H1 (cell line): ENCODE measurements around the gene SLC16A2. TPM values are rescaled to one million over a fixed set of nuclear protein-coding genes. Genes with fewer than 3 reads are reported as not detected.

Experiments
- CTCF ChIA-PET: fragments of 300-600 bp; sonication (Branson Sonifier 250); formaldehyde crosslinking; loops from one replicate; lab custom pipeline; 2021; ENCODE audit not compliant: partially characterized antibody; lab: Charles Lee
- POLR2A ChIA-PET: fragments of 300-600 bp; sonication (Branson Sonifier 250); formaldehyde crosslinking; loops from one replicate; lab custom pipeline; 2021; ENCODE audit warnings: inconsistent platforms; ENCODE audit not compliant: partially characterized antibody; lab: Charles Lee
- DNase-seq, 2 experiments: peaks; one replicate each; pipeline versions ENCODE4 v3.0.0 to v3.0.0-alpha.2; 2010 to 2022; ENCODE audit warnings: low spot score in 2 of 2, low read depth in 1 of 2, mixed read lengths in 1 of 2
- FAIRE-seq: peaks from 2 replicates; lab custom pipeline; 2011; peaks lifted over from hg19 to GRCh38; lab: Jason Lieb, UNC
- H2AFZ ChIP-seq: 2 replicates; pipeline ENCODE4 v1.8.1; 2012; ENCODE audit warnings: low read length, inconsistent platforms
- H2AK5ac ChIP-seq: 2 replicates; pipeline ENCODE4 v1.6.1; 2013; ENCODE audit warnings: low read depth, low read length
- H2BK120ac ChIP-seq: replicated peaks from 2 replicates; pipeline ENCODE3; 2013; ENCODE audit warnings: low read depth, low read length, inconsistent platforms
- H2BK12ac ChIP-seq: 2 replicates; pipeline ENCODE4 v1.6.1; 2013; ENCODE audit warnings: low read depth, low read length
- H2BK15ac ChIP-seq: 2 replicates; pipeline ENCODE4 v1.6.1; 2013; ENCODE audit warnings: low read length
- H2BK20ac ChIP-seq: 2 replicates; pipeline ENCODE4 v1.6.1; 2013; ENCODE audit warnings: low read length
- H2BK5ac ChIP-seq: 2 replicates; pipeline ENCODE4 v1.6.1; 2013; ENCODE audit warnings: low read depth, low read length
- H3K14ac ChIP-seq: 2 replicates; pipeline ENCODE4 v1.6.1; 2013; ENCODE audit warnings: inconsistent platforms; ENCODE audit not compliant: insufficient read length
- H3K18ac ChIP-seq: 2 replicates; pipeline ENCODE4 v1.6.1; 2013; ENCODE audit warnings: low read length; ENCODE audit errors: extremely low read depth
- H3K23ac ChIP-seq: 2 replicates; pipeline ENCODE4 v1.6.1; 2013; ENCODE audit warnings: inconsistent platforms; ENCODE audit not compliant: insufficient read length
- H3K23me2 ChIP-seq: 2 replicates; pipeline ENCODE4 v1.6.1; 2013; ENCODE audit warnings: low read depth, low read length
- H3K27ac ChIP-seq: 2 replicates; pipeline ENCODE4 v1.6.1; 2011; ENCODE audit warnings: low read depth, low read length, inconsistent platforms
- H3K27me3 ChIP-seq, 4 experiments: replicated peaks in 1 of 4; 1 replicate in 1 of 4; 2 replicates in 3 of 4; pipeline versions ENCODE4 v1.6.1 to v1.8.1; 2011 to 2013; ENCODE audit warnings: low read length in 3 of 4, mild to moderate bottlenecking in 3 of 4, inconsistent platforms in 2 of 4, mixed read lengths in 2 of 4, moderate library complexity in 1 of 4; ENCODE audit not compliant: control insufficient read depth in 3 of 4, insufficient read depth in 3 of 4; ENCODE audit errors: extremely low read depth in 1 of 4
- H3K36me3 ChIP-seq, 4 experiments: 2 replicates each; pipeline versions ENCODE4 v1.6.1 to v1.8.1; 2011 to 2013; ENCODE audit warnings: mild to moderate bottlenecking in 4 of 4, low read length in 3 of 4, moderate library complexity in 2 of 4, control low read depth in 1 of 4, inconsistent platforms in 1 of 4; ENCODE audit not compliant: insufficient read depth in 4 of 4, control insufficient read depth in 2 of 4
- H3K4ac ChIP-seq: replicated peaks from 2 replicates; pipeline ENCODE3; 2013; ENCODE audit warnings: low read length, low read depth, mixed read lengths, inconsistent platforms; ENCODE audit not compliant: insufficient read length
- H3K4me1 ChIP-seq, 4 experiments: replicated peaks in 1 of 4; 1 replicate in 1 of 4; 2 replicates in 3 of 4; pipeline versions ENCODE4 v1.6.1 to v1.8.1; 2011 to 2013; ENCODE audit warnings: low read length in 3 of 4, inconsistent platforms in 2 of 4, mixed read lengths in 1 of 4; ENCODE audit not compliant: insufficient read depth in 4 of 4, control insufficient read depth in 3 of 4
- H3K4me2 ChIP-seq, 2 experiments: 2 replicates each; pipeline versions ENCODE4 v1.6.1 to v1.8.1; 2011 to 2013; ENCODE audit warnings: low read depth in 2 of 2, low read length in 2 of 2, control low read depth in 1 of 2, inconsistent platforms in 1 of 2, mild to moderate bottlenecking in 1 of 2; ENCODE audit not compliant: insufficient read depth in 1 of 2
- H3K4me3 ChIP-seq, 4 experiments: fragments of 200-600, 300-600 bp in 1 of 4; sonication (generic), shearing (Covaris generic), sonication (Bioruptor Twin) in 1 of 4; 2 replicates each; pipeline versions ENCODE4 v1.5.1 to v1.8.1; 2011 to 2016; ENCODE audit warnings: low read length in 4 of 4, low read depth in 3 of 4, control low read depth in 2 of 4, inconsistent platforms in 2 of 4, mild to moderate bottlenecking in 2 of 4, mixed read lengths in 1 of 4, moderate library complexity in 1 of 4; ENCODE audit not compliant: insufficient read depth in 2 of 4; ENCODE audit errors: extremely low read depth in 1 of 4
- H3K56ac ChIP-seq: replicated peaks from 2 replicates; pipeline ENCODE3; 2013; ENCODE audit warnings: low read depth, mild to moderate bottlenecking, mixed read lengths, low read length, inconsistent platforms; ENCODE audit not compliant: insufficient read length
- H3K79me1 ChIP-seq: 2 replicates; pipeline ENCODE4 v1.6.1; 2013; ENCODE audit warnings: low read depth, low read length, control low read depth
- H3K79me2 ChIP-seq, 2 experiments: 2 replicates each; pipeline versions ENCODE4 v1.6.1 to v1.8.1; 2012 to 2013; ENCODE audit warnings: low read length in 2 of 2, mild to moderate bottlenecking in 2 of 2, inconsistent platforms in 1 of 2; ENCODE audit not compliant: insufficient read depth in 2 of 2, control insufficient read depth in 1 of 2
- H3K9ac ChIP-seq, 4 experiments: replicated peaks in 1 of 4; 1 replicate in 1 of 4; 2 replicates in 3 of 4; pipeline versions ENCODE4 v1.6.1 to v1.8.1; 2011 to 2013; ENCODE audit warnings: low read depth in 3 of 4, low read length in 3 of 4, control low read depth in 2 of 4, mild to moderate bottlenecking in 2 of 4, moderate library complexity in 2 of 4, inconsistent platforms in 1 of 4; ENCODE audit errors: extremely low read depth in 1 of 4
- H3K9me3 ChIP-seq, 2 experiments: 2 replicates each; pipeline versions ENCODE4 v1.6.1 to v1.8.1; 2012 to 2013; ENCODE audit warnings: mild to moderate bottlenecking in 2 of 2, moderate library complexity in 2 of 2, control low read depth in 1 of 2, inconsistent platforms in 1 of 2, low read depth in 1 of 2, low read length in 1 of 2, mixed read lengths in 1 of 2; ENCODE audit not compliant: insufficient read depth in 2 of 2
- H4K20me1 ChIP-seq, 2 experiments: replicated peaks in 1 of 2; 2 replicates each; pipeline versions ENCODE3 to v1.8.1; 2011 to 2013; ENCODE audit warnings: inconsistent platforms in 2 of 2, low read length in 2 of 2, mild to moderate bottlenecking in 1 of 2; ENCODE audit not compliant: insufficient read depth in 2 of 2, control insufficient read depth in 1 of 2
- H4K5ac ChIP-seq: 2 replicates; pipeline ENCODE4 v1.6.1; 2013; ENCODE audit warnings: low read length, low read depth, mixed read lengths, inconsistent platforms; ENCODE audit not compliant: insufficient read length
- H4K8ac ChIP-seq: 2 replicates; pipeline ENCODE4 v1.8.0; 2013; ENCODE audit warnings: mild to moderate bottlenecking, moderate library complexity, low read length, inconsistent platforms; ENCODE audit not compliant: insufficient read depth; ENCODE audit errors: extremely low read depth
- H4K91ac ChIP-seq: replicated peaks from 2 replicates; pipeline ENCODE3; 2013; ENCODE audit warnings: low read length, mixed read lengths, inconsistent platforms; ENCODE audit not compliant: insufficient read length
- CHD1 ChIP-seq: IDR thresholded peaks from 2 replicates; pipeline ENCODE4 v1.6.1; 2012; ENCODE audit warnings: low read depth, low read length, improper control_type of control experiment
- CTBP2 ChIP-seq: IDR thresholded peaks from 2 replicates; pipeline ENCODE4 v1.7.0; 2011; ENCODE audit warnings: borderline replicate concordance, mild to moderate bottlenecking, moderate library complexity, mixed read lengths, low read length; ENCODE audit not compliant: insufficient read depth, insufficient read length
- EGR1 ChIP-seq: IDR thresholded peaks from 2 replicates; pipeline ENCODE4 v1.6.1; 2011; ENCODE audit warnings: low read depth, low read length, borderline replicate concordance
- FOSL1 ChIP-seq: IDR thresholded peaks from 2 replicates; pipeline ENCODE4 v1.6.1; 2011; ENCODE audit warnings: mild to moderate bottlenecking, low read depth, low read length, moderate library complexity; ENCODE audit not compliant: insufficient read depth
- HDAC2 ChIP-seq, 2 experiments: fragments of 300-600 bp in 1 of 2; sonication (generic) in 1 of 2; IDR thresholded peaks; 2 replicates each; pipeline ENCODE4 v1.6.1; 2011 to 2012; ENCODE audit warnings: low read depth in 2 of 2, low read length in 2 of 2, mild to moderate bottlenecking in 2 of 2, moderate library complexity in 2 of 2, borderline replicate concordance in 1 of 2, inconsistent platforms in 1 of 2
- POLR2A ChIP-seq, 2 experiments: IDR thresholded peaks; 1 replicate in 1 of 2; 2 replicates in 1 of 2; pipeline ENCODE4 v1.6.1; 2011; ENCODE audit warnings: low read depth in 2 of 2, low read length in 2 of 2, mild to moderate bottlenecking in 2 of 2; ENCODE audit errors: control extremely low read depth in 1 of 2
- POU5F1 ChIP-seq: IDR thresholded peaks from 2 replicates; pipeline ENCODE4 v1.6.1; 2011; ENCODE audit warnings: low read depth, mild to moderate bottlenecking, low read length, moderate library complexity
- RFX5 ChIP-seq: IDR thresholded peaks from 2 replicates; pipeline ENCODE4 v1.6.1; 2011; ENCODE audit warnings: low read depth, low read length, improper control_type of control experiment, borderline replicate concordance
- SAP30 ChIP-seq: fragments of 300-600 bp; sonication (generic); IDR thresholded peaks from 2 replicates; pipeline ENCODE4 v1.7.1; 2012; ENCODE audit warnings: low read length, moderate library complexity, mild to moderate bottlenecking, inconsistent platforms; ENCODE audit not compliant: insufficient read depth, insufficient replicate concordance
- SRF ChIP-seq: IDR thresholded peaks from 2 replicates; pipeline ENCODE4 v1.6.1; 2011; ENCODE audit warnings: mild to moderate bottlenecking, low read depth, low read length, moderate library complexity
- TBP ChIP-seq: IDR thresholded peaks from 2 replicates; pipeline ENCODE4 v1.6.1; 2011; ENCODE audit warnings: low read depth, low read length, improper control_type of control experiment
- WGBS, 2 experiments: shearing (Covaris generic) in 1 of 2; methylation state at CpG; one replicate each; pipeline versions ENCODE4 v1.1.6 to v1.1.7; 2013 to 2015; ENCODE audit warnings: low lambda C conversion rate in 2 of 2, mixed read lengths in 2 of 2, inconsistent platforms in 1 of 2, low coverage in 1 of 2, missing lambda C conversion rate in 1 of 2; ENCODE audit not compliant: insufficient replicate concordance in 2 of 2, insufficient coverage in 1 of 2, insufficient read length in 1 of 2; ENCODE audit errors: extremely low coverage in 1 of 2, missing lambda C conversion rate in 1 of 2; 5-methylcytosine and 5-hydroxymethylcytosine counted together
- polyA plus RNA-seq, 7 experiments: library from polyadenylated mRNA; depleted of rRNA in 3 of 7; stranded (reverse) in 5 of 7; unstranded in 2 of 7; fragments of >200 nt in 5 of 7; fragments of 200-250 nt in 2 of 7; gene quantifications; 1 replicate in 5 of 7; 2 replicates in 1 of 7; 4 replicates in 1 of 7; pipeline versions ENCODE4 v1.2.1 to v1.2.3, GENCODE V29; 2011 to 2013; ENCODE audit warnings: missing spikeins in 2 of 7, mixed read lengths in 2 of 7
- total RNA-seq: library from RNA; stranded (reverse); fragmentation: NEBNext Ultra II Directional; extraction: Animal tissue kit (Norgen Biotek cat#: 25700); gene quantifications from 2 replicates; pipeline ENCODE4 v1.2.1, GENCODE V29; 2021
- TF ChIP-seq, protein P1 (sequence below): IDR thresholded peaks from 2 replicates; pipeline ENCODE4 v1.6.1; 2012; ENCODE audit warnings: low read length, inconsistent platforms

Gene SLC16A2
- total and polyA plus RNA-seq, 2 of the 8 experiments (the other 6 are each of a cell fraction or from before 2014, with no cell fraction given): 24.4 to 32.2 TPM

- WGBS, 2 experiments: 95% methylated on average over 1 of the region's 1 CpG; no CpG with 5 or more reads in 1 of the 2 experiments
- H2AK5ac ChIP-seq: no peak overlapping the region
- no peak overlapping the region for H3K23ac ChIP-seq
- H3K36me3 ChIP-seq: no peaks in the 10 kb centered on the region
- no peak overlapping the region for H2BK120ac ChIP-seq
- no peaks in the 10 kb centered on the region for H3K4me1 ChIP-seq
- H2BK15ac ChIP-seq: no peak overlapping the region
- H4K91ac ChIP-seq: no peak overlapping the region
- ChIA-PET POLR2A (no interaction called here), CTCF (interaction anchor here (2.3 kb wide), 1 partner anchor 42 kb away, joined by 6 read pairs; no protein-coding TSS in a partner anchor)
- TF ChIP-seq RFX5: no peak
- no peak for TF ChIP-seq SRF
- TF ChIP-seq SAP30: no peak
- no peak for TF ChIP-seq CHD1
- no peak for TF ChIP-seq HDAC2 (IDR thresholded peaks at IDR 0.05; ENCODE audit: borderline replicate concordance in 1 of 2, low read depth in 2 of 2, low read length in 2 of 2)
- TF ChIP-seq TBP: no peak
- TF ChIP-seq FOSL1: no peak
- TF ChIP-seq, protein P1, sequence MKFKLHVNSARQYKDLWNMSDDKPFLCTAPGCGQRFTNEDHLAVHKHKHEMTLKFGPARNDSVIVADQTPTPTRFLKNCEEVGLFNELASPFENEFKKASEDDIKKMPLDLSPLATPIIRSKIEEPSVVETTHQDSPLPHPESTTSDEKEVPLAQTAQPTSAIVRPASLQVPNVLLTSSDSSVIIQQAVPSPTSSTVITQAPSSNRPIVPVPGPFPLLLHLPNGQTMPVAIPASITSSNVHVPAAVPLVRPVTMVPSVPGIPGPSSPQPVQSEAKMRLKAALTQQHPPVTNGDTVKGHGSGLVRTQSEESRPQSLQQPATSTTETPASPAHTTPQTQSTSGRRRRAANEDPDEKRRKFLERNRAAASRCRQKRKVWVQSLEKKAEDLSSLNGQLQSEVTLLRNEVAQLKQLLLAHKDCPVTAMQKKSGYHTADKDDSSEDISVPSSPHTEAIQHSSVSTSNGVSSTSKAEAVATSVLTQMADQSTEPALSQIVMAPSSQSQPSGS: no peak
- TF ChIP-seq CTBP2: no peak
- no peak for TF ChIP-seq EGR1
- no peak for TF ChIP-seq POLR2A (IDR thresholded peaks at IDR 0.05; ENCODE audit: control extremely low read depth in 1 of 2, low read depth in 2 of 2, low read length in 2 of 2)
- TF ChIP-seq POU5F1: no peak
- TF ChIP-seq, all 59 proteins: peak for 0
- Histone ChIP-seq H3K14ac (no peak overlapping the region), H3K4me3 (no peak overlapping the region), H2BK5ac (no peak overlapping the region), H2BK12ac (no peak overlapping the region), H4K20me1 (no peaks in the 10 kb centered on the region), H4K5ac (no peak overlapping the region), H3K4me2 (no peak overlapping the region), H3K56ac (no peak overlapping the region), H4K8ac (no peak overlapping the region), H2AFZ (no peak overlapping the region), H3K9ac (no peak overlapping the region), H3K4ac (no peak overlapping the region), H3K27me3 (no peaks in the 10 kb centered on the region), H3K79me2 (no peaks in the 10 kb centered on the region), H3K27ac (no peak overlapping the region), H3K23me2 (no peaks in the 10 kb centered on the region), H3K18ac (no peak overlapping the region), H3K79me1 (no peaks in the 10 kb centered on the region), H3K9me3 (no peaks in the 10 kb centered on the region), H2BK20ac (no peak overlapping the region)
- FAIRE-seq (no peak), DNase-seq (no peak)
Measured at GRCh38 chrX:74450803-74451449, 29.6 kb downstream of the SLC16A2 start.
